ENCODE data around the gene PPEF1. TPM values are rescaled to one million over a fixed set of nuclear protein-coding genes. Genes with fewer than 3 reads are reported as not detected.

PPEF1 gene
- total and polyA plus RNA-seq, 12 donors, result 0.29 to 3.6 (median 0.48) TPM; not detected in 4

- Histone ChIP-seq H3K9me3 (replicated peaks in 1 of 3) (no peaks in the 10 kb centered on the region), H3K36me3 (replicated peaks in 1 of 2) (no peaks in the 10 kb centered on the region), H3K4me3 (no peak overlapping the region), H3K27ac (peak overlapping the region in 1 of 5 donors; percentile 54), H3K27me3 (no peaks in the 10 kb centered on the region), H3K4me1 (replicated peaks in 1 of 2) (peaks cover 8 to 17% of the 10 kb centered on the region in 2 donors)
- no peak for TF ChIP-seq CTCF (IDR thresholded peaks at IDR 0.05)
- no peak for TF ChIP-seq POLR2A (IDR thresholded peaks at IDR 0.05)
- intact Hi-C loops (cut with DNase I), result no loop called here
- peak in 1 of 7 donors; percentile 46 for DNase-seq
- 54 to 64% (median 58%) methylated on average over 8 to 10 of the region's 10 CpGs for WGBS, 4 donors
These were observed 163.9 kb downstream of the PPEF1 start for GRCh38 chrX:18871161-18871890.

- no peak for DNase-seq
- no peaks in the 10 kb centered on the region for H3K36me3 ChIP-seq (replicated peaks in 1 of 2)
- intact Hi-C loops (cut with DNase I), result no loop called here
- H3K4me1 ChIP-seq (replicated peaks in 1 of 2), result peaks cover 8 to 17% of the 10 kb centered on the region in 2 donors
- H3K27ac ChIP-seq, result peak overlapping the region in 2 of 5 donors; percentile 73 to 77
- TF ChIP-seq POLR2A (IDR thresholded peaks at IDR 0.05) (no peak), CTCF (IDR thresholded peaks at IDR 0.05) (no peak)
- H3K9me3 ChIP-seq (replicated peaks in 1 of 3), result no peaks in the 10 kb centered on the region
- H3K4me3 ChIP-seq, result no peak overlapping the region
- WGBS, 4 donors, result 20 to 80% (median 67%) methylated on average over 2 to 12 of the region's 12 CpGs
- H3K27me3 ChIP-seq, result no peaks in the 10 kb centered on the region
These were observed 164.5 kb downstream of the PPEF1 start for GRCh38 chrX:18871970-18872369.

GRCh38 chrX:18872621-18873020 lies 165.2 kb downstream of the PPEF1 start:
- 80 to 93% (median 83%) methylated on average over 4 to 8 of the region's 8 CpGs for WGBS, 4 donors
- Histone ChIP-seq H3K36me3 (replicated peaks in 1 of 2) (no peaks in the 10 kb centered on the region), H3K27me3 (no peaks in the 10 kb centered on the region), H3K27ac (peak overlapping the region in 4 of 5 donors; percentile 32 to 77 (median 70)), H3K9me3 (replicated peaks in 1 of 3) (no peaks in the 10 kb centered on the region), H3K4me1 (replicated peaks in 1 of 2) (peaks cover 8 to 17% of the 10 kb centered on the region in 2 donors), H3K4me3 (no peak overlapping the region)
- intact Hi-C loops (cut with DNase I), result no loop called here
- no peak for DNase-seq
- no peak for TF ChIP-seq POLR2A (IDR thresholded peaks at IDR 0.05)
- no peak for TF ChIP-seq CTCF (IDR thresholded peaks at IDR 0.05)

- intact Hi-C loops (cut with DNase I), result no loop called here
- TF ChIP-seq POLR2A (IDR thresholded peaks at IDR 0.05) (no peak), CTCF (IDR thresholded peaks at IDR 0.05) (no peak)
- Histone ChIP-seq H3K27me3 (no peaks in the 10 kb centered on the region), H3K27ac (peak overlapping the region in 4 of 5 donors; percentile 32 to 77 (median 70)), H3K9me3 (replicated peaks in 1 of 3) (no peaks in the 10 kb centered on the region), H3K4me1 (replicated peaks in 1 of 2) (peaks cover 8 to 17% of the 10 kb centered on the region in 2 donors), H3K4me3 (peak overlapping the region in 1 of 4 donors; percentile 9), H3K36me3 (replicated peaks in 1 of 2) (no peaks in the 10 kb centered on the region)
- DNase-seq, result peak in 6 of 7 donors; percentile 37 to 77 (median 49)
- 27 to 71% (median 48%) methylated on average over 5 to 27 of the region's 27 CpGs for WGBS, 4 donors
These were observed 165.8 kb downstream of the PPEF1 start for GRCh38 chrX:18873189-18873791.
